Naive B cell (primary cell): ENCODE measurements around the gene ATP1B1. TPM values are rescaled to one million over a fixed set of nuclear protein-coding genes. Genes with fewer than 3 reads are reported as not detected.

Experiments
- ATAC-seq, 2 donors: fragments of 150-1000 bp; cut with Tn5 transposase; 2 replicates each; pipeline ENCODE4 v1.10.0; 2021; ENCODE audit warnings: low read depth in 2 of 2, mild to moderate bottlenecking in 2 of 2, moderate library complexity in 2 of 2
- DNase-seq: peaks from one replicate; pipeline ENCODE4 v3.0.0; 2022
- H3K27ac Mint-ChIP-seq, 6 donors: one replicate each; pipeline ENCODE4 v1.8.0; 2020 to 2022; ENCODE audit warnings: mild to moderate bottlenecking in 6 of 6, mixed read lengths in 6 of 6, moderate library complexity in 5 of 6, inconsistent platforms in 2 of 6
- H3K27me3 Mint-ChIP-seq, 3 donors: one replicate each; pipeline ENCODE4 v1.8.0; 2021 to 2022; ENCODE audit warnings: mixed read lengths in 3 of 3, mild to moderate bottlenecking in 1 of 3
- H3K36me3 Mint-ChIP-seq, 2 donors: one replicate each; pipeline ENCODE4 v1.8.0; 2020 to 2022; ENCODE audit warnings: mixed read lengths in 2 of 2, inconsistent platforms in 1 of 2, mild to moderate bottlenecking in 1 of 2
- H3K4me1 Mint-ChIP-seq, 3 donors: one replicate each; pipeline ENCODE4 v1.8.0; 2020 to 2022; ENCODE audit warnings: mixed read lengths in 3 of 3, inconsistent platforms in 1 of 3, mild to moderate bottlenecking in 1 of 3, moderate library complexity in 1 of 3
- H3K4me3 Mint-ChIP-seq, 8 donors: one replicate each; pipeline ENCODE4 v1.8.0; 2020 to 2022; ENCODE audit warnings: mild to moderate bottlenecking in 8 of 8, mixed read lengths in 8 of 8, moderate library complexity in 8 of 8, inconsistent platforms in 2 of 8
- H3K9me3 Mint-ChIP-seq, 7 donors: one replicate each; pipeline ENCODE4 v1.8.0; 2020 to 2022; ENCODE audit warnings: mixed read lengths in 7 of 7, mild to moderate bottlenecking in 5 of 7, inconsistent platforms in 2 of 7, moderate library complexity in 1 of 7
- polyA plus RNA-seq, 6 donors: library from polyadenylated mRNA; unstranded; fragments of 300-500 nt; fragmentation: Illumina TruSeq; gene quantifications; one replicate each; pipeline ENCODE4 v1.2.3, GENCODE V29; 2021; ENCODE audit warnings: low read depth in 6 of 6

Gene ATP1B1
- polyA plus RNA-seq, 6 donors from 2014 or later = not detected

- Mint-ChIP-seq H3K9me3 (no peaks in the 10 kb centered on the region), H3K27ac (peak overlapping the region in 2 of 6 donors; percentile 29 to 67), H3K36me3 (no peaks in the 10 kb centered on the region), H3K27me3 (peaks cover 0 to 12% (median 6%) of the 10 kb centered on the region in 3 donors), H3K4me1 (peaks cover 0 to 5% (median 0%) of the 10 kb centered on the region in 3 donors), H3K4me3 (no peak overlapping the region)
- no peak for DNase-seq
- ATAC-seq = peak in 1 of 2 donors; percentile 69
Observed at GRCh38 chr1:169086603-169087455, 19.7 kb upstream of the ATP1B1 start.

GRCh38 chr1:169087876-169088275 lies 18.6 kb upstream of the ATP1B1 start:
- Mint-ChIP-seq H3K27ac (no peak overlapping the region), H3K9me3 (no peaks in the 10 kb centered on the region), H3K36me3 (no peaks in the 10 kb centered on the region), H3K4me3 (no peak overlapping the region), H3K4me1 (peaks cover 0 to 5% (median 0%) of the 10 kb centered on the region in 3 donors), H3K27me3 (peaks cover 0 to 12% (median 6%) of the 10 kb centered on the region in 3 donors)
- ATAC-seq = no peak
- DNase-seq = no peak

- Mint-ChIP-seq H3K36me3 (no peaks in the 10 kb centered on the region), H3K27ac (no peak overlapping the region), H3K4me3 (no peak overlapping the region), H3K27me3 (peaks cover 10 to 19% (median 13%) of the 10 kb centered on the region in 3 donors), H3K4me1 (peaks cover 0 to 5% (median 0%) of the 10 kb centered on the region in 3 donors), H3K9me3 (no peaks in the 10 kb centered on the region)
- no peak for DNase-seq
- no peak for ATAC-seq
Observed at GRCh38 chr1:169089776-169090175, 16.7 kb upstream of the ATP1B1 start.

GRCh38 chr1:169090308-169090899 lies 16.1 kb upstream of the ATP1B1 start:
- DNase-seq (no peak), ATAC-seq (no peak)
- Mint-ChIP-seq H3K9me3 (no peaks in the 10 kb centered on the region), H3K4me3 (no peak overlapping the region), H3K27ac (no peak overlapping the region), H3K4me1 (peaks cover 0 to 5% (median 0%) of the 10 kb centered on the region in 3 donors), H3K27me3 (peaks cover 13 to 21% (median 15%) of the 10 kb centered on the region in 3 donors), H3K36me3 (no peaks in the 10 kb centered on the region)

GRCh38 chr1:169090900-169091311 lies 15.6 kb upstream of the ATP1B1 start:
- no peak for ATAC-seq
- H3K4me1 Mint-ChIP-seq = peaks cover 0 to 5% (median 0%) of the 10 kb centered on the region in 3 donors
- H3K4me3 Mint-ChIP-seq = no peak overlapping the region
- no peak for DNase-seq
- peaks cover 0 to 2% (median 0%) of the 10 kb centered on the region in 7 donors for H3K9me3 Mint-ChIP-seq
- peak overlapping the region in 1 of 6 donors; percentile 63 for H3K27ac Mint-ChIP-seq
- H3K36me3 Mint-ChIP-seq = no peaks in the 10 kb centered on the region
- H3K27me3 Mint-ChIP-seq = peaks cover 18 to 21% (median 20%) of the 10 kb centered on the region in 3 donors

GRCh38 chr1:169091480-169091941 lies 15.0 kb upstream of the ATP1B1 start:
- Mint-ChIP-seq H3K27ac (no peak overlapping the region), H3K4me1 (peaks cover 0 to 5% (median 0%) of the 10 kb centered on the region in 3 donors), H3K4me3 (no peak overlapping the region), H3K27me3 (peaks cover 21 to 26% (median 24%) of the 10 kb centered on the region in 3 donors), H3K36me3 (peaks cover 0 to 5% of the 10 kb centered on the region in 2 donors), H3K9me3 (peaks cover 0 to 2% (median 0%) of the 10 kb centered on the region in 7 donors)
- DNase-seq (no peak), ATAC-seq (peak in 1 of 2 donors; percentile 23)

- H3K9me3 Mint-ChIP-seq = peaks cover 0 to 10% (median 0%) of the 10 kb centered on the region in 7 donors
Observed at GRCh38 chr1:169092399-169092798, 14.1 kb upstream of the ATP1B1 start.

GRCh38 chr1:169094897-169095569 lies 11.5 kb upstream of the ATP1B1 start:
- peaks cover 0 to 12% of the 10 kb centered on the region in 2 donors for H3K36me3 Mint-ChIP-seq
- peaks cover 0 to 10% (median 0%) of the 10 kb centered on the region in 7 donors for H3K9me3 Mint-ChIP-seq
- no peak for DNase-seq
- peaks cover 31 to 44% (median 33%) of the 10 kb centered on the region in 3 donors for H3K27me3 Mint-ChIP-seq
- H3K27ac Mint-ChIP-seq = no peak overlapping the region
- ATAC-seq = no peak
- peaks cover 0 to 4% (median 0%) of the 10 kb centered on the region in 3 donors for H3K4me1 Mint-ChIP-seq
- H3K4me3 Mint-ChIP-seq = no peak overlapping the region

More at GRCh38 chr1:169092399-169092798, 14.1 kb upstream of the ATP1B1 start:
- H3K4me1 Mint-ChIP-seq = no peaks in the 10 kb centered on the region
- H3K27me3 Mint-ChIP-seq = peaks cover 26 to 33% (median 32%) of the 10 kb centered on the region in 3 donors
- H3K27ac Mint-ChIP-seq = no peak overlapping the region
- ATAC-seq (no peak), DNase-seq (no peak)
- peaks cover 0 to 12% of the 10 kb centered on the region in 2 donors for H3K36me3 Mint-ChIP-seq
- no peak overlapping the region for H3K4me3 Mint-ChIP-seq

GRCh38 chr1:169098380-169098779 lies 8.1 kb upstream of the ATP1B1 start:
- Mint-ChIP-seq H3K9me3 (peaks cover 0 to 10% (median 0%) of the 10 kb centered on the region in 7 donors), H3K27me3 (peaks cover 38 to 55% (median 39%) of the 10 kb centered on the region in 3 donors), H3K4me1 (peaks cover 0 to 4% (median 0%) of the 10 kb centered on the region in 3 donors), H3K4me3 (no peak overlapping the region), H3K36me3 (peaks cover 0 to 12% of the 10 kb centered on the region in 2 donors), H3K27ac (no peak overlapping the region)
- ATAC-seq = no peak
- no peak for DNase-seq

- DNase-seq = no peak
- no peak overlapping the region for H3K27ac Mint-ChIP-seq
- H3K36me3 Mint-ChIP-seq = peaks cover 0 to 12% of the 10 kb centered on the region in 2 donors
- H3K27me3 Mint-ChIP-seq = peaks cover 34 to 48% (median 34%) of the 10 kb centered on the region in 3 donors
- H3K4me1 Mint-ChIP-seq = peaks cover 0 to 4% (median 0%) of the 10 kb centered on the region in 3 donors
- no peak overlapping the region for H3K4me3 Mint-ChIP-seq
- ATAC-seq = no peak
- H3K9me3 Mint-ChIP-seq = peaks cover 0 to 10% (median 0%) of the 10 kb centered on the region in 7 donors
Observed at GRCh38 chr1:169099561-169099960, 6.9 kb upstream of the ATP1B1 start.

GRCh38 chr1:169100208-169100607 lies 6.3 kb upstream of the ATP1B1 start:
- ATAC-seq = no peak

GRCh38 chr1:169100651-169101088 lies 5.8 kb upstream of the ATP1B1 start:
- no peak overlapping the region for H3K4me3 Mint-ChIP-seq
- no peak for ATAC-seq

More at GRCh38 chr1:169100208-169100607, 6.3 kb upstream of the ATP1B1 start:
- no peak overlapping the region for H3K4me3 Mint-ChIP-seq
- DNase-seq = no peak
- H3K4me1 Mint-ChIP-seq = peaks cover 3 to 7% (median 6%) of the 10 kb centered on the region in 3 donors
- H3K36me3 Mint-ChIP-seq = peaks cover 0 to 12% of the 10 kb centered on the region in 2 donors
- peaks cover 31 to 47% (median 33%) of the 10 kb centered on the region in 3 donors for H3K27me3 Mint-ChIP-seq
- no peak overlapping the region for H3K27ac Mint-ChIP-seq
- peaks cover 0 to 10% (median 0%) of the 10 kb centered on the region in 7 donors for H3K9me3 Mint-ChIP-seq

GRCh38 chr1:169102567-169102966 lies 3.9 kb upstream of the ATP1B1 start:
- peaks cover 0 to 3% (median 0%) of the 10 kb centered on the region in 7 donors for H3K9me3 Mint-ChIP-seq
- H3K27me3 Mint-ChIP-seq = peaks cover 23 to 30% (median 30%) of the 10 kb centered on the region in 3 donors
- ATAC-seq (no peak), DNase-seq (no peak)
- H3K4me1 Mint-ChIP-seq = peaks cover 12 to 16% (median 13%) of the 10 kb centered on the region in 3 donors
- H3K27ac Mint-ChIP-seq = no peak overlapping the region
- H3K36me3 Mint-ChIP-seq = no peaks in the 10 kb centered on the region
- H3K4me3 Mint-ChIP-seq = no peak overlapping the region

More at GRCh38 chr1:169100651-169101088, 5.8 kb upstream of the ATP1B1 start:
- Mint-ChIP-seq H3K9me3 (peaks cover 0 to 10% (median 0%) of the 10 kb centered on the region in 7 donors), H3K27me3 (peaks cover 29 to 42% (median 31%) of the 10 kb centered on the region in 3 donors), H3K4me1 (peaks cover 7 to 10% (median 7%) of the 10 kb centered on the region in 3 donors), H3K27ac (no peak overlapping the region), H3K36me3 (peaks cover 0 to 12% of the 10 kb centered on the region in 2 donors)
- DNase-seq = no peak
